Measurements from ENCODE around the gene STARD3.

Gene STARD3

DNA sequence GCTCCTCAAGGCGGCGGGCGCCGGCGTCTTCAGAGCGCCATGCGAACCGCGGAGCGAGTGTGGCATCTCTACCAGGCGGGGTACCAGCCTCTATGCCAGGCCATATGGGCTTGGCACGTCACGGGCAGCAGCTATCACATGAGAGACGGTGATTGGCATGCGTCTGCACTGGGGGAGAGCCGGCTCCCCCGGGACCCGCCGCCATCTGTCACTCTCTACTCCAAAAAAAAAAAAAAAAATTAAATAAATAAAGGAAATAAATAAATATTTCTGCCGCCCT lies 29.2 kb upstream of the STARD3 start, which contains the start of gene NEUROD2:
Gene NEUROD2 (minus strand): TSS at position 70 of the 280 bp plus-strand sequence. CDS start 1,321 bp downstream, outside the sequence.
- Histone ChIP-seq H3K9ac (ENCODE audit: low read depth, low read length, poor library complexity, severe bottlenecking) (no peak within 1 kb of the TSS), H3K27me3 (ENCODE audit: insufficient read depth, low read length, poor library complexity, severe bottlenecking) (no peaks in the 10 kb centered on the region), H4K20me1 (ENCODE audit: insufficient read depth, low read length, poor library complexity, severe bottlenecking) (no peaks in the 10 kb centered on the region), H3K4me2 (ENCODE audit: low read depth, low read length, poor library complexity, severe bottlenecking) (no peak within 1 kb of the TSS), H2AFZ (ENCODE audit: low read length) (no peak within 1 kb of the TSS), H3F3A (ENCODE audit: low read depth) (no peaks in the 10 kb centered on the region), H3K9me3 (ENCODE audit: insufficient read depth, low read depth, low read length) (no peaks in the 10 kb centered on the region), H3K4me3 (ENCODE audit: low read length, poor library complexity, severe bottlenecking) (no peak within 1 kb of the TSS), H3K9me2 (replicated peaks; ENCODE audit: low read depth, low read length) (no peaks in the 10 kb centered on the region), H3K36me3 (ENCODE audit: insufficient read depth, low read length) (no peaks in the 10 kb centered on the region), H3K79me2 (ENCODE audit: insufficient read depth, low read length) (no peaks in the 10 kb centered on the region), H3K4me1 (ENCODE audit: insufficient read depth, low read length, poor library complexity, severe bottlenecking) (no peaks in the 10 kb centered on the region)
- TF ChIP-seq CTCF (conservative IDR thresholded peaks at IDR 0.05; ENCODE audit: low read length) = no peak
- TF ChIP-seq EZH2phosphoT487 (IDR thresholded peaks at IDR 0.05; ENCODE audit: borderline replicate concordance) = no peak

DNA sequence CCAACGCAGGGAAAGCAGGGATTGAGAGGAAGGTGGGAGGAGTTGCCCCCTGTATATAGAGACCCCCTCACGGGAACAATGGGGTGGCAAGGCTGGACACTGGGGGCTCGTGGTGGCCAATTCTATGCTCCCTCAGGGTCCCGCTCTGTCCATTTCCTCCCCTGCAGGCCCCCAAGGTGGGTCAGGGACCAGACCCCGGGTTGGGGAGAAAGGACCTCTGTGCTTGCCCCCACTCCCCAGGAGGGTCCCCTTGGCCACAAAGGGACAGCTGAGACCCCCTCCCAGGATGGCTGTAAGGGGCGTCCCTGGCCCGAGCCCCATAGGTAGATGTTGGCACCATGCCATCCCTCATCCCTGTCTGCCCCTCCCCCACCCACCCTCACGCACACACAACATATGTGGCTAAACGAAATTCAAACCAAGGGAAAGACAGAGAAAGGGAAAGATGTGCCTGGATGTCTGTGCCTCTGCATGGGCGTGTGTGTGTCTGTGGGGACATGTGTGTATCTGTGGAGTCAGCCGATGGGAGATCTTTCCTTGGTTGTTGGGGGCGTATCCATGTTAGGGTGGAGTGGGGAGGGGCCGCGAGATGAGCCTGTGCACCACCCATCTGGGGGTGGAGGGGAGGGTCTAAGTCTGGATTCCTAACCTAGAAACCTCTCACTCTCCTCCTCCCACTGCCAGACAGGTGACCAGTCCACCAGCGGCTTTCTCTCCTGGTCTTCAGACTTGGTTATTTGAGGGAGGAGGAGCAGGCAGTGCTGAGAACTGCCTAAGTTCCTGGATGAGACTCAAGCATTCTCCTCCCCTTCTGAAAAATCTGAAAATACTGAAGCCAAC lies 28.6 kb upstream of the STARD3 start:
- Histone ChIP-seq H3K36me3 (ENCODE audit: insufficient read depth, low read length) (no peaks in the 10 kb centered on the region), H3K27me3 (ENCODE audit: insufficient read depth, low read length, poor library complexity, severe bottlenecking) (no peaks in the 10 kb centered on the region), H3K4me3 (ENCODE audit: low read length, poor library complexity, severe bottlenecking) (no peak overlapping the region), H4K20me1 (ENCODE audit: insufficient read depth, low read length, poor library complexity, severe bottlenecking) (no peaks in the 10 kb centered on the region), H3K4me1 (ENCODE audit: insufficient read depth, low read length, poor library complexity, severe bottlenecking) (no peaks in the 10 kb centered on the region), H3K9me3 (ENCODE audit: insufficient read depth, low read depth, low read length) (no peaks in the 10 kb centered on the region), H3K79me2 (ENCODE audit: insufficient read depth, low read length) (no peaks in the 10 kb centered on the region), H3K4me2 (ENCODE audit: low read depth, low read length, poor library complexity, severe bottlenecking) (no peak overlapping the region), H3K9ac (ENCODE audit: low read depth, low read length, poor library complexity, severe bottlenecking) (no peak overlapping the region), H3K9me2 (replicated peaks; ENCODE audit: low read depth, low read length) (no peaks in the 10 kb centered on the region), H2AFZ (ENCODE audit: low read length) (no peak overlapping the region), H3F3A (ENCODE audit: low read depth) (no peaks in the 10 kb centered on the region)
- TF ChIP-seq CTCF (conservative IDR thresholded peaks at IDR 0.05; ENCODE audit: low read length) = no peak
- no peak for TF ChIP-seq EZH2phosphoT487 (IDR thresholded peaks at IDR 0.05; ENCODE audit: borderline replicate concordance)

DNA sequence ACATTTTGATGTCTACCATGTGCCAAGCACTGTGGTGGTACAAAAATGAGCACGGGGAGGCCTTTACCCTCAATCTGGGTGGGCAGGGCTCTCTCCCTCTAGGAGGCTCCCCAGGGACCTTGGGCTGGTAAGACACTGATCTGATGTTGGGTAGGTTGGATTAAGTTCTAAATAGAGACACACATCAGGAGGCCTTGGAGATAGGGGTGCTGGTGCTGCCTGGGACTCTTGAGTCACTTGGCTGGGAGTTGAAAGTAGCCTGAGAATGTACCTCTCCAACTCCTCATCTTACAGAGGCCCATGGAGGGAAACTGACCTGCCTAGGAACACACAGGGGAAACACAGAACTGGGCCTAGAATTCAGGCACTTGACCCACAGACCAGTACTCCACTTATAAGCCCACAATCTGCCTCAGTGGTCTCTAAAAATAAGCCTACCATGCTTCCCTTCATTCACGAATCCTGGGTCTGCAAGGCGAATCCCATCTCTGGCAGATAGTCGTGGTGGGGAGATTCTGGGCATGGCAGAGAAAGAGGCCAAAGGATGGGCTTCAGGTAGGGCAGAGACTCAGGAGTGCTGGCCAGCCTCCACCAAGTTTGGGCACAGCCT lies 27.4 kb upstream of the STARD3 start:
- Histone ChIP-seq H3K9me2 (replicated peaks; ENCODE audit: low read depth, low read length) (no peaks in the 10 kb centered on the region), H4K20me1 (ENCODE audit: insufficient read depth, low read length, poor library complexity, severe bottlenecking) (no peaks in the 10 kb centered on the region), H3K27me3 (ENCODE audit: insufficient read depth, low read length, poor library complexity, severe bottlenecking) (no peaks in the 10 kb centered on the region), H2AFZ (ENCODE audit: low read length) (no peak overlapping the region), H3K4me3 (ENCODE audit: low read length, poor library complexity, severe bottlenecking) (no peak overlapping the region), H3F3A (ENCODE audit: low read depth) (no peaks in the 10 kb centered on the region), H3K36me3 (ENCODE audit: insufficient read depth, low read length) (no peaks in the 10 kb centered on the region), H3K79me2 (ENCODE audit: insufficient read depth, low read length) (no peaks in the 10 kb centered on the region), H3K4me1 (ENCODE audit: insufficient read depth, low read length, poor library complexity, severe bottlenecking) (no peaks in the 10 kb centered on the region), H3K4me2 (ENCODE audit: low read depth, low read length, poor library complexity, severe bottlenecking) (no peak overlapping the region), H3K9me3 (ENCODE audit: insufficient read depth, low read depth, low read length) (no peaks in the 10 kb centered on the region), H3K9ac (ENCODE audit: low read depth, low read length, poor library complexity, severe bottlenecking) (no peak overlapping the region)
- TF ChIP-seq CTCF (conservative IDR thresholded peaks at IDR 0.05; ENCODE audit: low read length) = no peak
- no peak for TF ChIP-seq EZH2phosphoT487 (IDR thresholded peaks at IDR 0.05; ENCODE audit: borderline replicate concordance)
